ENCODE results near the gene ZBTB48. TPM values are rescaled to one million over a fixed set of nuclear protein-coding genes. Genes with fewer than 3 reads are reported as not detected.

ZBTB48 gene
- total RNA-seq, 1 experiment from 2014 or later: 35.3 TPM

DNA sequence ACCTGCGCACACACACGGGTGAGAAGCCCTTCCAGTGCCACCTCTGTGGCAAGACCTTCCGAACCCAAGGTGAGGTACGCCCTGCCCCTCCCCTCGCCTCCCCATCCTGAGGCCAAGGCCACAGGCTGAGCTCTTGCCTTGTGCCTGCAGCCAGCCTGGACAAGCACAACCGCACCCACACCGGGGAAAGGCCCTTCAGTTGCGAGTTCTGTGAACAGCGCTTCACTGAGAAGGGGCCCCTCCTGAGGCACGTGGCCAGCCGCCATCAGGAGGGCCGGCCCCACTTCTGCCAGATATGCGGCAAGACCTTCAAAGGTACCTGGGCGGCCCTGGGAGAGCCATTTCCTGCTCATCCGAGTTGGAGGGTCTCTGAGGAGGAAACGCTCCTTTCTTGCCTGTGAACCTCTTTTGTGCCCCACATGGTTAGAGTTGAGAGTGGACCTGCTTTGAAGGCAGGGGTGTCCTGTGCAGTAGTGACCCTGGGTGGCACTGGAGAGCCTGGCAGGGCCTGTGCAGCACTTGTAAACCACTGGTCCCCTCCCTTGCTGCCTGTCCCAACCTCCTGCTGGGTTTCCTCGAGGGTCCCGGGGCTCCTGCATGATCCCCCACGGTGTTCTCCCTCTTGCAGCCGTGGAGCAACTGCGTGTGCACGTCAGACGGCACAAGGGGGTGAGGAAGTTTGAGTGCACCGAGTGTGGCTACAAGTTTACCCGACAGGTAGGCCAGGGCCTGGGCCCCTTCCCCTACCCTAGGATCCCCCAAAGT is 8.5 kb downstream of the ZBTB48 start:
- DNase-seq (ENCODE audit: low spot score): no peak
- ChIA-PET POLR2A (ENCODE audit: low non-redundant PET) (no interaction called here), CTCF (no interaction called here)
- no TSS peak for BruUV-seq (replicated peaks)
- no peak overlapping the region for H3K27ac ChIP-seq (ENCODE audit: low read depth, low read length, poor library complexity, severe bottlenecking)
- TF ChIP-seq, protein P1, sequence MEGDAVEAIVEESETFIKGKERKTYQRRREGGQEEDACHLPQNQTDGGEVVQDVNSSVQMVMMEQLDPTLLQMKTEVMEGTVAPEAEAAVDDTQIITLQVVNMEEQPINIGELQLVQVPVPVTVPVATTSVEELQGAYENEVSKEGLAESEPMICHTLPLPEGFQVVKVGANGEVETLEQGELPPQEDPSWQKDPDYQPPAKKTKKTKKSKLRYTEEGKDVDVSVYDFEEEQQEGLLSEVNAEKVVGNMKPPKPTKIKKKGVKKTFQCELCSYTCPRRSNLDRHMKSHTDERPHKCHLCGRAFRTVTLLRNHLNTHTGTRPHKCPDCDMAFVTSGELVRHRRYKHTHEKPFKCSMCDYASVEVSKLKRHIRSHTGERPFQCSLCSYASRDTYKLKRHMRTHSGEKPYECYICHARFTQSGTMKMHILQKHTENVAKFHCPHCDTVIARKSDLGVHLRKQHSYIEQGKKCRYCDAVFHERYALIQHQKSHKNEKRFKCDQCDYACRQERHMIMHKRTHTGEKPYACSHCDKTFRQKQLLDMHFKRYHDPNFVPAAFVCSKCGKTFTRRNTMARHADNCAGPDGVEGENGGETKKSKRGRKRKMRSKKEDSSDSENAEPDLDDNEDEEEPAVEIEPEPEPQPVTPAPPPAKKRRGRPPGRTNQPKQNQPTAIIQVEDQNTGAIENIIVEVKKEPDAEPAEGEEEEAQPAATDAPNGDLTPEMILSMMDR (conservative IDR thresholded peaks at IDR 0.05; ENCODE audit: low read depth, low read length): no peak
- no peak for TF ChIP-seq EZH2 (IDR thresholded peaks at IDR 0.05; ENCODE audit: borderline replicate concordance, low read depth, low read length, poor library complexity, severe bottlenecking)
- no peak overlapping the region for H3K4me3 ChIP-seq (ENCODE audit: low read depth, low read length, poor library complexity, severe bottlenecking)
- no peaks in the 10 kb centered on the region for H3K9me3 ChIP-seq (ENCODE audit: low read depth, low read length, poor library complexity, severe bottlenecking)
- intact Hi-C loops (cut with micrococcal nuclease; ENCODE audit: unreplicated experiment): no loop called here
- H3K27me3 ChIP-seq (replicated peaks; ENCODE audit: insufficient read depth, low read depth, low read length, poor library complexity): no peaks in the 10 kb centered on the region
- H3K36me3 ChIP-seq (ENCODE audit: insufficient read depth, low read length, poor library complexity, severe bottlenecking): peaks cover 31% of the 10 kb centered on the region
- no peaks in the 10 kb centered on the region for H3K4me1 ChIP-seq (ENCODE audit: insufficient read depth, low read length, poor library complexity, severe bottlenecking)

- ChIA-PET CTCF (no interaction called here), POLR2A (ENCODE audit: low non-redundant PET) (no interaction called here)
- Histone ChIP-seq H3K9me3 (ENCODE audit: low read depth, low read length, poor library complexity, severe bottlenecking) (no peaks in the 10 kb centered on the region), H3K27me3 (replicated peaks; ENCODE audit: insufficient read depth, low read depth, low read length, poor library complexity) (no peaks in the 10 kb centered on the region), H3K4me3 (ENCODE audit: low read depth, low read length, poor library complexity, severe bottlenecking) (no peak overlapping the region), H3K4me1 (ENCODE audit: insufficient read depth, low read length, poor library complexity, severe bottlenecking) (no peaks in the 10 kb centered on the region), H3K27ac (ENCODE audit: low read depth, low read length, poor library complexity, severe bottlenecking) (no peak overlapping the region), H3K36me3 (ENCODE audit: insufficient read depth, low read length, poor library complexity, severe bottlenecking) (peaks cover 37% of the 10 kb centered on the region)
- TF ChIP-seq, protein P1 (conservative IDR thresholded peaks at IDR 0.05; ENCODE audit: low read depth, low read length): no peak
- no peak for TF ChIP-seq EZH2 (IDR thresholded peaks at IDR 0.05; ENCODE audit: borderline replicate concordance, low read depth, low read length, poor library complexity, severe bottlenecking)
- intact Hi-C loops (cut with micrococcal nuclease; ENCODE audit: unreplicated experiment): no loop called here
- DNase-seq (ENCODE audit: low spot score): no peak
- TSS peak; percentile 30 for BruUV-seq (replicated peaks)
Measured at GRCh38 chr1:6588893-6589520, 9.2 kb downstream of the ZBTB48 start.

- ChIA-PET CTCF (no interaction called here), POLR2A (ENCODE audit: low non-redundant PET) (no interaction called here)
Measured at GRCh38 chr1:6590046-6590445, 10.3 kb downstream of the ZBTB48 start.

More at GRCh38 chr1:6590046-6590445, 10.3 kb downstream of the ZBTB48 start:
- H3K4me3 ChIP-seq (ENCODE audit: low read depth, low read length, poor library complexity, severe bottlenecking): no peak overlapping the region
- no peak for DNase-seq (ENCODE audit: low spot score)
- H3K27ac ChIP-seq (ENCODE audit: low read depth, low read length, poor library complexity, severe bottlenecking): no peak overlapping the region
- no peak for TF ChIP-seq EZH2 (IDR thresholded peaks at IDR 0.05; ENCODE audit: borderline replicate concordance, low read depth, low read length, poor library complexity, severe bottlenecking)
- TF ChIP-seq, protein P1 (conservative IDR thresholded peaks at IDR 0.05; ENCODE audit: low read depth, low read length): no peak
- no peaks in the 10 kb centered on the region for H3K27me3 ChIP-seq (replicated peaks; ENCODE audit: insufficient read depth, low read depth, low read length, poor library complexity)
- no peaks in the 10 kb centered on the region for H3K9me3 ChIP-seq (ENCODE audit: low read depth, low read length, poor library complexity, severe bottlenecking)
- no TSS peak for BruUV-seq (replicated peaks)
- no peaks in the 10 kb centered on the region for H3K4me1 ChIP-seq (ENCODE audit: insufficient read depth, low read length, poor library complexity, severe bottlenecking)
- peaks cover 42% of the 10 kb centered on the region for H3K36me3 ChIP-seq (ENCODE audit: insufficient read depth, low read length, poor library complexity, severe bottlenecking)
- intact Hi-C loops (cut with micrococcal nuclease; ENCODE audit: unreplicated experiment): no loop called here

Measured in A673 (cell line).